CD14-positive monocyte (primary cell): Measurements from ENCODE around the gene CAND1. TPM values are rescaled to one million over a fixed set of nuclear protein-coding genes. Genes with fewer than 3 reads are reported as not detected.

ENCODE experiments used
- DNase-seq, 3 donors: peaks; one replicate each; pipeline ENCODE4 v3.0.0-alpha.2; 2011 to 2022
- H2AFZ ChIP-seq: 2 replicates; pipeline ENCODE4 v1.6.0; 2012; ENCODE audit warnings: mild to moderate bottlenecking, low read depth, low read length, inconsistent platforms; ENCODE audit not compliant: insufficient read depth, poor library complexity, severe bottlenecking
- H3K27ac ChIP-seq, 2 donors: 1 replicate in 1 of 2; 2 replicates in 1 of 2; pipeline ENCODE4 v1.5.1; 2012 to 2013; ENCODE audit warnings: low read length in 2 of 2, control low read depth in 1 of 2, inconsistent platforms in 1 of 2, low read depth in 1 of 2, mild to moderate bottlenecking in 1 of 2
- H3K27me3 ChIP-seq, 2 donors: one replicate each; pipeline versions ENCODE4 v1.6.0 to v1.6.1; 2011 to 2013; ENCODE audit warnings: low read length in 2 of 2; ENCODE audit not compliant: control insufficient read depth in 2 of 2, insufficient read depth in 2 of 2
- H3K36me3 ChIP-seq, 2 donors: replicated peaks in 1 of 2; 1 replicate in 1 of 2; 2 replicates in 1 of 2; pipeline versions ENCODE4 v1.5.1 to v1.6.1; 2012 to 2013; ENCODE audit warnings: low read length in 2 of 2, control low read depth in 1 of 2, inconsistent platforms in 1 of 2, mild to moderate bottlenecking in 1 of 2; ENCODE audit not compliant: insufficient read depth in 2 of 2, control insufficient read depth in 1 of 2
- H3K4me1 ChIP-seq, 2 donors: 1 replicate in 1 of 2; 2 replicates in 1 of 2; pipeline versions ENCODE4 v1.5.1 to v1.6.1; 2012 to 2013; ENCODE audit warnings: low read length in 2 of 2, control low read depth in 1 of 2, inconsistent platforms in 1 of 2, mild to moderate bottlenecking in 1 of 2, moderate library complexity in 1 of 2; ENCODE audit not compliant: insufficient read depth in 2 of 2, control insufficient read depth in 1 of 2
- H3K4me2 ChIP-seq: replicated peaks from 2 replicates; pipeline ENCODE3; 2012; ENCODE audit warnings: low read length, moderate library complexity, mild to moderate bottlenecking; ENCODE audit not compliant: poor library complexity, severe bottlenecking; ENCODE audit errors: extremely low read depth
- H3K4me3 ChIP-seq, 3 experiments: fragments of 200-600 bp in 1 of 3; sonication (generic) in 1 of 3; replicated peaks in 1 of 3; 1 replicate in 2 of 3; 2 replicates in 1 of 3; pipeline ENCODE4 v1.5.1; 2011 to 2013; ENCODE audit warnings: low read length in 3 of 3, mild to moderate bottlenecking in 3 of 3, control low read depth in 2 of 3, low read depth in 2 of 3, inconsistent platforms in 1 of 3, moderate library complexity in 1 of 3
- H3K79me2 ChIP-seq: 2 replicates; pipeline ENCODE4 v1.6.0; 2012; ENCODE audit warnings: mild to moderate bottlenecking, control low read depth, inconsistent platforms, low read length, moderate library complexity; ENCODE audit not compliant: insufficient read depth
- H3K9ac ChIP-seq: 2 replicates; pipeline ENCODE4 v1.6.0; 2017; ENCODE audit warnings: low read length, mild to moderate bottlenecking; ENCODE audit not compliant: insufficient read depth, poor library complexity, severe bottlenecking
- H3K9me3 ChIP-seq, 2 donors: replicated peaks in 1 of 2; 1 replicate in 1 of 2; 2 replicates in 1 of 2; pipeline versions ENCODE4 v1.5.1 to v1.6.1; 2012 to 2013; ENCODE audit warnings: low read length in 2 of 2, control low read depth in 1 of 2; ENCODE audit not compliant: control insufficient read depth in 1 of 2, insufficient read depth in 1 of 2
- H4K20me1 ChIP-seq: 2 replicates; pipeline ENCODE4 v1.6.0; 2012; ENCODE audit warnings: mild to moderate bottlenecking, low read length, control low read depth, moderate library complexity; ENCODE audit not compliant: insufficient read depth
- H3K27ac Mint-ChIP-seq, 7 donors: one replicate each; pipeline ENCODE4 v1.8.0; 2020; ENCODE audit warnings: mild to moderate bottlenecking in 7 of 7, mixed read lengths in 7 of 7, moderate library complexity in 6 of 7, inconsistent platforms in 2 of 7
- H3K27me3 Mint-ChIP-seq, 3 donors: one replicate each; pipeline ENCODE4 v1.8.0; 2021 to 2022; ENCODE audit warnings: low read depth in 3 of 3, mild to moderate bottlenecking in 3 of 3, mixed read lengths in 3 of 3, moderate library complexity in 3 of 3, inconsistent platforms in 1 of 3
- H3K36me3 Mint-ChIP-seq, 2 donors: one replicate each; pipeline ENCODE4 v1.8.0; 2020; ENCODE audit warnings: mixed read lengths in 2 of 2, inconsistent platforms in 1 of 2, mild to moderate bottlenecking in 1 of 2
- H3K4me1 Mint-ChIP-seq: one replicate; pipeline ENCODE4 v1.8.0; 2020; ENCODE audit warnings: mild to moderate bottlenecking, mixed read lengths
- H3K4me3 Mint-ChIP-seq, 2 donors: one replicate each; pipeline ENCODE4 v1.8.0; 2020; ENCODE audit warnings: mild to moderate bottlenecking in 2 of 2, mixed read lengths in 2 of 2, moderate library complexity in 1 of 2
- H3K9me3 Mint-ChIP-seq, 7 donors: one replicate each; pipeline ENCODE4 v1.8.0; 2020 to 2022; ENCODE audit warnings: mixed read lengths in 7 of 7, mild to moderate bottlenecking in 6 of 7, moderate library complexity in 6 of 7, inconsistent platforms in 2 of 7
- WGBS: methylation state at CpG from one replicate; pipeline ENCODE4 v1.1.5; 2013; ENCODE audit warnings: missing lambda C conversion rate; ENCODE audit not compliant: insufficient coverage; 5-methylcytosine and 5-hydroxymethylcytosine counted together
- intact Hi-C, 2 donors: fragments of 100-400 bp; cut with micrococcal nuclease; formaldehyde crosslinking; loops; one replicate each; pipeline versions ENCODE4 v1.15.0 to v1.15.1; 2023
- polyA plus RNA-seq, 3 donors: library from polyadenylated mRNA; depleted of rRNA in 1 of 3; unstranded in 2 of 3; stranded (reverse) in 1 of 3; fragments of 300-500 nt in 2 of 3; fragments of >200 nt in 1 of 3; fragmentation: Illumina TruSeq in 2 of 3; gene quantifications; 1 replicate in 2 of 3; 2 replicates in 1 of 3; pipeline ENCODE4 v1.2.3, GENCODE V29; 2012 to 2021
- TF ChIP-seq, protein P1 (sequence below): fragments of 200-600 bp; IDR thresholded peaks from one replicate; pipeline ENCODE4 v1.8.0; 2022; ENCODE audit warnings: antibody characterized with exemption, mild to moderate bottlenecking

CAND1 gene
- polyA plus RNA-seq, 3 donors, result 12.3 to 29.4 (median 20.9) TPM

DNA sequence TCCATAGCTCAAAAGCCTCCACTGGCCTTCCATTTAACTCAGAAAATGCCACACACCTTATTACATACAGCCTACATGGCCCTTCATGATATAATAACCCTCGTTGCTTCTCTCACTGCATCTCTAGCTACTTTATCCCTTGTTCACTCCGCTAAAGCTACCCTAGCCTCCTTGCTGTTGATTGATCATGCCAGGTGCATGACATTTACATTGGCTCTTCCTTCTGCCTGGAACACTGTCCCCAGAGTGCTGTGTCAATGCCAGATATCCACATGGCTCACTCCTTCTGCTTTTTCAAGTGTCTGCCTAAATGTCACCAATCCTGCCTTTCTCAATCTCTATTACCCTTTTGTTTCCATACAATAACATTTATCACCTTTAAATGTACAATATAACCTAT, 58.3 kb downstream of the CAND1 start:
- Histone ChIP-seq H3K4me3 (no peak overlapping the region), H3K9ac (no peak overlapping the region), H3K4me2 (no peak overlapping the region), H3K27me3 (no peaks in the 10 kb centered on the region), H3K4me1 (no peaks in the 10 kb centered on the region), H3K36me3 (no peaks in the 10 kb centered on the region), H3K27ac (no peak overlapping the region), H3K9me3 (no peaks in the 10 kb centered on the region), H4K20me1 (no peaks in the 10 kb centered on the region), H2AFZ (no peak overlapping the region), H3K79me2 (no peaks in the 10 kb centered on the region)
- no peaks in the 10 kb centered on the region for H3K36me3 Mint-ChIP-seq
- TF ChIP-seq, protein P1, sequence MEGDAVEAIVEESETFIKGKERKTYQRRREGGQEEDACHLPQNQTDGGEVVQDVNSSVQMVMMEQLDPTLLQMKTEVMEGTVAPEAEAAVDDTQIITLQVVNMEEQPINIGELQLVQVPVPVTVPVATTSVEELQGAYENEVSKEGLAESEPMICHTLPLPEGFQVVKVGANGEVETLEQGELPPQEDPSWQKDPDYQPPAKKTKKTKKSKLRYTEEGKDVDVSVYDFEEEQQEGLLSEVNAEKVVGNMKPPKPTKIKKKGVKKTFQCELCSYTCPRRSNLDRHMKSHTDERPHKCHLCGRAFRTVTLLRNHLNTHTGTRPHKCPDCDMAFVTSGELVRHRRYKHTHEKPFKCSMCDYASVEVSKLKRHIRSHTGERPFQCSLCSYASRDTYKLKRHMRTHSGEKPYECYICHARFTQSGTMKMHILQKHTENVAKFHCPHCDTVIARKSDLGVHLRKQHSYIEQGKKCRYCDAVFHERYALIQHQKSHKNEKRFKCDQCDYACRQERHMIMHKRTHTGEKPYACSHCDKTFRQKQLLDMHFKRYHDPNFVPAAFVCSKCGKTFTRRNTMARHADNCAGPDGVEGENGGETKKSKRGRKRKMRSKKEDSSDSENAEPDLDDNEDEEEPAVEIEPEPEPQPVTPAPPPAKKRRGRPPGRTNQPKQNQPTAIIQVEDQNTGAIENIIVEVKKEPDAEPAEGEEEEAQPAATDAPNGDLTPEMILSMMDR, result no peak
- H3K27ac Mint-ChIP-seq, result no peak overlapping the region
- H3K9me3 Mint-ChIP-seq, result peaks cover 0 to 3% (median 0%) of the 10 kb centered on the region in 7 donors
- intact Hi-C loops, result no loop called here
- no peaks in the 10 kb centered on the region for H3K4me1 Mint-ChIP-seq
- peaks cover 0 to 4% (median 0%) of the 10 kb centered on the region in 3 donors for H3K27me3 Mint-ChIP-seq
- no peak overlapping the region for H3K4me3 Mint-ChIP-seq
- DNase-seq, result no peak
- WGBS, result 100% methylated on average over 2 of the region's 2 CpGs

DNA sequence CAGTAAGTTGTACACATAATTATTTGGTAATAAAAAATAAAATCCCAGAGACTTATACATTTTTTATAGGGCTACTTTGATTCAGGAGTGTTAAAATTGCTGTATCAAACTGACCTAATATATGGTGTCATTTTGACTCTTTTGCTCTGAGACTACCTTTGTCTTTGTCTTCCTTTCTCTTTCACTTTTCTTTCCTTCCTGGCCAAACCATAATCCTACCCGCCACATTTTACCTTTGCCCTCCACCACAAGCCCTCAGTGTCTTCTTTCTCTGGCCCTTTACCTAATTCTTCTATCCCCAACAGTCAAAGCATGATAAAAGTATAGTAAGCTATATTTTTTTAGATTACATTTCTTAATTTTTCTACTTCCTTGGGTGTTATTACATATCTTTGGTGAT, 62.0 kb downstream of the CAND1 start:
- Mint-ChIP-seq H3K36me3 (no peaks in the 10 kb centered on the region), H3K4me3 (no peak overlapping the region), H3K4me1 (no peaks in the 10 kb centered on the region), H3K27ac (no peak overlapping the region), H3K9me3 (peaks cover 0 to 9% (median 3%) of the 10 kb centered on the region in 7 donors), H3K27me3 (peaks cover 1 to 7% (median 2%) of the 10 kb centered on the region in 3 donors)
- H3K4me3 ChIP-seq, result no peak overlapping the region
- H3K27ac ChIP-seq, result no peak overlapping the region
- H3K36me3 ChIP-seq, result no peaks in the 10 kb centered on the region
- WGBS, result no CpG with 5 or more reads among the region's 1 CpG
- no peaks in the 10 kb centered on the region for H3K27me3 ChIP-seq
- TF ChIP-seq, protein P1, result no peak
- no peak overlapping the region for H3K9ac ChIP-seq
- no peak overlapping the region for H2AFZ ChIP-seq
- no peak overlapping the region for H3K4me2 ChIP-seq
- no peaks in the 10 kb centered on the region for H3K79me2 ChIP-seq
- no peaks in the 10 kb centered on the region for H4K20me1 ChIP-seq
- no peaks in the 10 kb centered on the region for H3K9me3 ChIP-seq
- DNase-seq, result no peak
- intact Hi-C loops, result no loop called here
- H3K4me1 ChIP-seq, result no peaks in the 10 kb centered on the region
